ENCODE data around the gene MCC.

The MCC gene

GRCh38 chr5:113057557-113057984 lies 430.7 kb downstream of the MCC start:
- H3K4me3 ChIP-seq (ENCODE audit: low read depth, low read length), result no peak overlapping the region
- TF ChIP-seq, protein P1, sequence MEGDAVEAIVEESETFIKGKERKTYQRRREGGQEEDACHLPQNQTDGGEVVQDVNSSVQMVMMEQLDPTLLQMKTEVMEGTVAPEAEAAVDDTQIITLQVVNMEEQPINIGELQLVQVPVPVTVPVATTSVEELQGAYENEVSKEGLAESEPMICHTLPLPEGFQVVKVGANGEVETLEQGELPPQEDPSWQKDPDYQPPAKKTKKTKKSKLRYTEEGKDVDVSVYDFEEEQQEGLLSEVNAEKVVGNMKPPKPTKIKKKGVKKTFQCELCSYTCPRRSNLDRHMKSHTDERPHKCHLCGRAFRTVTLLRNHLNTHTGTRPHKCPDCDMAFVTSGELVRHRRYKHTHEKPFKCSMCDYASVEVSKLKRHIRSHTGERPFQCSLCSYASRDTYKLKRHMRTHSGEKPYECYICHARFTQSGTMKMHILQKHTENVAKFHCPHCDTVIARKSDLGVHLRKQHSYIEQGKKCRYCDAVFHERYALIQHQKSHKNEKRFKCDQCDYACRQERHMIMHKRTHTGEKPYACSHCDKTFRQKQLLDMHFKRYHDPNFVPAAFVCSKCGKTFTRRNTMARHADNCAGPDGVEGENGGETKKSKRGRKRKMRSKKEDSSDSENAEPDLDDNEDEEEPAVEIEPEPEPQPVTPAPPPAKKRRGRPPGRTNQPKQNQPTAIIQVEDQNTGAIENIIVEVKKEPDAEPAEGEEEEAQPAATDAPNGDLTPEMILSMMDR (IDR thresholded peaks at IDR 0.05; ENCODE audit: borderline replicate concordance, insufficient read depth, low read depth, low read length), result no peak

DNA sequence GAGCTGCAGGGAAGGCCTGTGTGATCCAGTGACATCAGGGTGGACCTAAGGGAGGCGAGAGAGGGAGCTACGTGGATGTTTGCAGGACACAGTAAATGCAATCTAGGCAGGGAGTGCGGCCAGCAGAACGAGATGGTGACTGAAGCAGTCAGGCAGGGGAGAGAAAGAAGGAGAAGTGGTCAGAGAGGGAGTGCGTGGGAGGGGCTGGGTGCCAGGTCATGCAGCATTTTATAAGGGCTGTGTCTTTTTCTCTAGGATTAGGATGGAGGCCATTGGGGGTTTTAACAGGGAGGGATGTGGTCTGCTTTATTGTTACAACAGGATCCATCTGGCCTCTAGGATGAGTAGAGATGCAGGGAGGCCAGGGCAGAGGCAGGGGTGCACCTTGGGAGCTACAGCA lies 431.3 kb downstream of the MCC start:
- TF ChIP-seq, protein P1 (IDR thresholded peaks at IDR 0.05; ENCODE audit: borderline replicate concordance, insufficient read depth, low read depth, low read length), result no peak
- H3K4me3 ChIP-seq (ENCODE audit: low read depth, low read length), result no peak overlapping the region

- H3K4me3 ChIP-seq (ENCODE audit: low read depth, low read length), result no peak overlapping the region
- TF ChIP-seq, protein P1 (IDR thresholded peaks at IDR 0.05; ENCODE audit: borderline replicate concordance, insufficient read depth, low read depth, low read length), result no peak
These were observed 433.4 kb downstream of the MCC start for GRCh38 chr5:113054899-113055298.

DNA sequence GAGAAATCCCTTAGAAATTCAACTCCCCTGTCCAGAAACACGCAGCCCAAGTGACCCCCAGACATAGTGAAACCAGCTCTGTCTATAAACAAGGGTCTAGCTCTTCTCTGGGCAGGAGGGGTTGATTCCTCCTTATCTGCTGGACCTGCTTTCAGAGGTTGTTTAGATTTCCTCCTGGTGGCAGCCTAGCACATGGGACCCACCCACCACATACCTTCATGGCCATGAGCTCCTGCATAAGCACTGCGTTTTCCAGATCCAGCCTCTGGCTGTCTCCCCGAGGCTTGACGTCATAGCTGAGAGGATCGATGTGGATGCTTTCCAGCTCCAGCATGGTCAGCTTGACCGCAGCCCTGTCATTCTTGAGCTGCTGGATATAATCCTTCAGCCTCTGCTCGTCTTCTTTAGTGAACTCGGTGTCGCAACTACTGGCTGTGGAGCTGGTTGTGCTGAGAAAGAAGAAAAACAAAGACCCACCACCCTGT lies 434.7 kb downstream of the MCC start:
- TF ChIP-seq, protein P1 (IDR thresholded peaks at IDR 0.05; ENCODE audit: borderline replicate concordance, insufficient read depth, low read depth, low read length), result no peak
- H3K4me3 ChIP-seq (ENCODE audit: low read depth, low read length), result no peak overlapping the region

GRCh38 chr5:113052041-113052795 lies 436.0 kb downstream of the MCC start:
- no peak overlapping the region for H3K4me3 ChIP-seq (ENCODE audit: low read depth, low read length)
- TF ChIP-seq, protein P1 (IDR thresholded peaks at IDR 0.05; ENCODE audit: borderline replicate concordance, insufficient read depth, low read depth, low read length), result no peak

DNA sequence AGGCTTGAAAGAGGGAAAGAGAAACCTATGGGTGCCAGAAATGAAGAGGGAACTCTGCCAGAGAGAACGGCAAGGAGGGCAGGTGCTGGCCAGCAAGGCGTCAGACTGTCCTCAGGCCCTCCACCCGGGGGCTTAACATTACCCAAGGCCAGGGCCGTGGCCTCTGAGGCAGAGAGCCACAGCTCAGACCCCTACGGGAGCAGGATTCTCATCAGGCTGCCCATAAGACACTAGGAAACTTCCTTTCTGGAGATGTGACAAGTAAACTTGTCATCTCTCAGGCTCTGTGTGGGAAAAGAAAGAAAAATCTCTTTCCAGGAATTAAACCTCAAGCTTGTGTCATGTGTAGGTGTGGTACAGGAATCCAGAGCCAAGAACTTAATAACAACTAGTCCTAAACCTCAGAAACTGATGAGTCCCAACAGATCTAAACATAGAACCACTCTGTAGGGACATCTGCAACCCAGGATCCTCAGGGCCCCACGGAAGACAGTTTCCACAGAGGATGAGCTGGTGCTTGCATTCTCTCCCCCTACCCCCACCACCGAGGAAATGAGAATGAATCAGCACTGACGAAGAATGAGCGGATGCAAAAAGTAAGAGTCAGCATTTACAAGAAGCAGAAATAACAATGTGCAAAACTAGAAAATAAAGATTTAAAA lies 437.4 kb downstream of the MCC start:
- TF ChIP-seq, protein P1 (IDR thresholded peaks at IDR 0.05; ENCODE audit: borderline replicate concordance, insufficient read depth, low read depth, low read length), result no peak
- no peak overlapping the region for H3K4me3 ChIP-seq (ENCODE audit: low read depth, low read length)
